ENCODE data around the gene MROH8. TPM values are rescaled to one million over a fixed set of nuclear protein-coding genes. Genes with fewer than 3 reads are reported as not detected.

The MROH8 gene
- total and polyA plus RNA-seq, 8 donors, result 1.1 to 6.9 (median 1.5) TPM

- Histone ChIP-seq H3K27me3 (no peaks in the 10 kb centered on the region), H3K36me3 (no peaks in the 10 kb centered on the region), H3K9me3 (no peaks in the 10 kb centered on the region), H3K4me1 (no peaks in the 10 kb centered on the region), H3K4me3 (no peak overlapping the region), H3K27ac (no peak overlapping the region)
- 82 to 89% methylated on average over 6 of the region's 6 CpGs for WGBS, 2 donors
- intact Hi-C loops (cut with DNase I), result no loop called here
- no peak for TF ChIP-seq CTCF (IDR thresholded peaks at IDR 0.05)
- no peak for FAIRE-seq
- no peak for DNase-seq
- no peak for ATAC-seq
These were observed 55.9 kb downstream of the MROH8 start for GRCh38 chr20:37123441-37123840.

GRCh38 chr20:37120497-37120896 is 58.9 kb downstream of the MROH8 start:
- no peak overlapping the region for H3K4me3 ChIP-seq
- no peaks in the 10 kb centered on the region for H3K4me1 ChIP-seq
- FAIRE-seq (no peak), DNase-seq (no peak), ATAC-seq (no peak)
- no peaks in the 10 kb centered on the region for H3K9me3 ChIP-seq
- WGBS, 2 donors, result 80 to 83% methylated on average over 4 of the region's 4 CpGs
- no peaks in the 10 kb centered on the region for H3K27me3 ChIP-seq
- intact Hi-C loops (cut with DNase I), result no loop called here
- no peaks in the 10 kb centered on the region for H3K36me3 ChIP-seq
- TF ChIP-seq CTCF (IDR thresholded peaks at IDR 0.05), result no peak
- no peak overlapping the region for H3K27ac ChIP-seq

GRCh38 chr20:37119356-37120036 is 59.9 kb downstream of the MROH8 start:
- Histone ChIP-seq H3K27ac (no peak overlapping the region), H3K4me3 (no peak overlapping the region), H3K9me3 (no peaks in the 10 kb centered on the region), H3K36me3 (no peaks in the 10 kb centered on the region), H3K27me3 (no peaks in the 10 kb centered on the region), H3K4me1 (no peaks in the 10 kb centered on the region)
- no peak for FAIRE-seq
- intact Hi-C loops (cut with DNase I), result no loop called here
- ATAC-seq, result no peak
- TF ChIP-seq CTCF (IDR thresholded peaks at IDR 0.05), result no peak
- DNase-seq, result no peak
- WGBS, 2 donors, result 91 to 93% methylated on average over 7 of the region's 7 CpGs

DNA sequence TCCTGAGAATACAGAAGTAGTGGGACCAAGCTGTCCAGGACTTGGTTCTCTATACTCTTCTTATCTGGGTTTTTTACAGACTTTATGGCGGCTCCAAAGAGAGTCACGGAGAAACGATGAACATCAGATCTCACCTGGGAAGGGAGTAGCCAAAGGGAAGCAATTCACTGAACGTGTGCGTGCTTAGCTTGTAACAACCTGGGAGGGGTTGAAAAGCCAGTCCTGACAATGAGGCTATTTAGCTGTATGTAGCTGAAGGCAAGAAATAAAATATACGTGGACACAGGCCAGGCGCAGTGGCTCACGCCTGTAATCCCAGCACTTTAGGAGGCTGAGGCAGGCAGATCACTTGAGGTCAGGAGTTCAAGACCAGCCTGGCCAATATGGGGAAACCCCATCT is 65.3 kb downstream of the MROH8 start:
- Histone ChIP-seq H3K9me3 (no peaks in the 10 kb centered on the region), H3K4me1 (no peaks in the 10 kb centered on the region), H3K27ac (no peak overlapping the region), H3K4me3 (no peak overlapping the region), H3K27me3 (no peaks in the 10 kb centered on the region), H3K36me3 (no peaks in the 10 kb centered on the region)
- TF ChIP-seq CTCF (IDR thresholded peaks at IDR 0.05), result no peak
- no peak for DNase-seq
- ATAC-seq, result no peak
- no peak for FAIRE-seq
- WGBS, 2 donors, result 93 to 95% methylated on average over 8 of the region's 8 CpGs
- intact Hi-C loops (cut with DNase I), result no loop called here

- ATAC-seq (no peak), DNase-seq (no peak), FAIRE-seq (no peak)
- Histone ChIP-seq H3K4me3 (no peak overlapping the region), H3K9me3 (no peaks in the 10 kb centered on the region), H3K27me3 (no peaks in the 10 kb centered on the region), H3K36me3 (no peaks in the 10 kb centered on the region), H3K4me1 (no peaks in the 10 kb centered on the region), H3K27ac (no peak overlapping the region)
- TF ChIP-seq CTCF (IDR thresholded peaks at IDR 0.05), result no peak
- intact Hi-C loops (cut with DNase I), result no loop called here
- 78 to 81% methylated on average over 2 of the region's 2 CpGs for WGBS, 2 donors
These were observed 67.4 kb downstream of the MROH8 start for GRCh38 chr20:37111926-37112455.

All from pancreas (tissue), 10 donors.